22Rv1 (cell line): Measurements from ENCODE around the gene C5.

Experiments used
- H3K27ac ChIP-seq: fragments of 450-650 bp; 2 replicates; pipeline ENCODE4 v1.5.1; 2017
- CTCF ChIP-seq: fragments of 450-650 bp; IDR thresholded peaks from 2 replicates; pipeline ENCODE4 v1.5.1; 2017; ENCODE audit warnings: mild to moderate bottlenecking
- ZFX ChIP-seq: fragments of 450-650 bp; IDR thresholded peaks from 2 replicates; pipeline ENCODE4 v1.6.1; 2017; ENCODE audit warnings: antibody characterized with exemption, borderline replicate concordance

Gene C5

GRCh38 chr9:120929229-120929791 is 120.8 kb downstream of the C5 start:
- peak overlapping the region; percentile 57 for H3K27ac ChIP-seq
- no peak for TF ChIP-seq ZFX
- no peak for TF ChIP-seq CTCF

GRCh38 chr9:120928483-120929228 is 121.4 kb downstream of the C5 start:
- peak overlapping the region; percentile 57 for H3K27ac ChIP-seq
- TF ChIP-seq ZFX (no peak), CTCF (no peak; the same call in 1 of the 2 replicates)

- TF ChIP-seq ZFX (no peak), CTCF (no peak)
- no peak overlapping the region for H3K27ac ChIP-seq
Measured at GRCh38 chr9:120928015-120928482, 122.0 kb downstream of the C5 start.

GRCh38 chr9:120927269-120928014 is 122.6 kb downstream of the C5 start:
- no peak overlapping the region for H3K27ac ChIP-seq
- TF ChIP-seq ZFX (no peak), CTCF (no peak)

- TF ChIP-seq CTCF (no peak), ZFX (no peak)
- H3K27ac ChIP-seq, result no peak within 1 kb of the TSS
Measured at GRCh38 chr9:120926397-120926928, 123.6 kb downstream of the C5 start, which contains the start of gene TRAF1. TSS of gene TRAF1 (minus strand) at chr9:120926796. CDS start at chr9:120926075, 721 bp downstream.

- no peak for TF ChIP-seq CTCF
- TF ChIP-seq ZFX, result no peak
- no peak overlapping the region for H3K27ac ChIP-seq
Measured at GRCh38 chr9:120925535-120926396, 124.3 kb downstream of the C5 start.
